Mononuclear cell (primary cell): Measurements from ENCODE around the gene SCAMP5. TPM values are rescaled to one million over a fixed set of nuclear protein-coding genes. Genes with fewer than 3 reads are reported as not detected.

ENCODE experiments used
- total RNA-seq: library from RNA; depleted of rRNA; stranded (reverse); fragments of >200 nt; gene quantifications from one replicate; pipeline ENCODE4 v1.2.3, GENCODE V29; 2012

The SCAMP5 gene
- total RNA-seq, 1 donor = 2.2 TPM

Other genes with a start within 250 kb of the SCAMP5 start
- gene CYP1A2, start 246.7 kb upstream of the SCAMP5 start, total RNA-seq = not detected
- gene CSK, start 213.5 kb upstream of the SCAMP5 start, total RNA-seq = 84.8 TPM
- gene LMAN1L, start 182.7 kb upstream of the SCAMP5 start, total RNA-seq = 0.21 TPM
- gene CPLX3, start 168.9 kb upstream of the SCAMP5 start, total RNA-seq = not detected
- 25.6 TPM for gene ULK3, start 152.4 kb upstream of the SCAMP5 start, total RNA-seq
- 31.3 TPM for gene SCAMP2, start 122.2 kb upstream of the SCAMP5 start, total RNA-seq
- 26.0 TPM for gene MPI, start 105.5 kb upstream of the SCAMP5 start, total RNA-seq
- gene FAM219B, start 88.7 kb upstream of the SCAMP5 start, total RNA-seq = 11.4 TPM
- gene COX5A, start 57.5 kb upstream of the SCAMP5 start, total RNA-seq = 39.1 TPM
- 0.31 TPM for gene RPP25, start 38.8 kb upstream of the SCAMP5 start, total RNA-seq
- 17.4 TPM for gene PPCDC, start 28.0 kb downstream of the SCAMP5 start, total RNA-seq
- gene C15orf39, start 206.3 kb downstream of the SCAMP5 start, total RNA-seq = 54.0 TPM